ENCODE measurements around the gene OR6S1.

DNA sequence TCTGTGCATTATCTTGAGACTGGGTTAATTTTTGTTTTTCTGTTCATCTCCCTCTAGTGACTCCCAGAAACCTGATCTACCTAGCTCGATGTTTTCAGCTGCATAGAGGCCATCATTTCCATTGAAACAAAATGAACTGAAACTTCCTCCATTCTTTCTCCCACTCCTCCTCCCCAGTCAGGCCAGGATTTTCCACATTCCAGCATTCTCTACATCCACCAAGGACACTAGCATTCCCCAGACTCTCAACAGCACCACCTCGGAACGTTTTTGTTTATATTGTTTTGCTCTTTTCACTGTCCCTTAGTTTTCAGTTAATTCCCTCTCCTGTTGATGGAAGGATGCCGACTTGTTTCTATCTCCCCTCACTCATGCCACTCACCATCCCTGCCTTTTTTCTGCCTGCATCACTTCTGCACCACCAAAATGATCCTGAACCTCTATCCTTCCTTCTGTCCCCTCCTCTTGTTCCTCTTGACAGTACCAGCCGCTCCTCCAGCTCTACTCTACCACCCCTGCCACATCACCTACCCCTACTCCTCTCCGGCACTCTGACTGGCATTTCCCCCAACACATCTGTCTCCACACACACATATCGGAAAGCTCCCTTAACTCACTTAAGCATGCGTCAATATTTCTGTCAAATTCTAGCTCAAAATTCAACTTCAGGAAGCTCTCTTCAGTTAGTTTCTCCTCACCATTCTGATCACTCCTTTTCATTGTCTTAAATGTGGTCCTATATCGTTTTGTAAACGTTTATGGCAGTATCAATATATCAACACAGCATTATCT is 13.2 kb downstream of the OR6S1 start:
- TF ChIP-seq, protein P1, sequence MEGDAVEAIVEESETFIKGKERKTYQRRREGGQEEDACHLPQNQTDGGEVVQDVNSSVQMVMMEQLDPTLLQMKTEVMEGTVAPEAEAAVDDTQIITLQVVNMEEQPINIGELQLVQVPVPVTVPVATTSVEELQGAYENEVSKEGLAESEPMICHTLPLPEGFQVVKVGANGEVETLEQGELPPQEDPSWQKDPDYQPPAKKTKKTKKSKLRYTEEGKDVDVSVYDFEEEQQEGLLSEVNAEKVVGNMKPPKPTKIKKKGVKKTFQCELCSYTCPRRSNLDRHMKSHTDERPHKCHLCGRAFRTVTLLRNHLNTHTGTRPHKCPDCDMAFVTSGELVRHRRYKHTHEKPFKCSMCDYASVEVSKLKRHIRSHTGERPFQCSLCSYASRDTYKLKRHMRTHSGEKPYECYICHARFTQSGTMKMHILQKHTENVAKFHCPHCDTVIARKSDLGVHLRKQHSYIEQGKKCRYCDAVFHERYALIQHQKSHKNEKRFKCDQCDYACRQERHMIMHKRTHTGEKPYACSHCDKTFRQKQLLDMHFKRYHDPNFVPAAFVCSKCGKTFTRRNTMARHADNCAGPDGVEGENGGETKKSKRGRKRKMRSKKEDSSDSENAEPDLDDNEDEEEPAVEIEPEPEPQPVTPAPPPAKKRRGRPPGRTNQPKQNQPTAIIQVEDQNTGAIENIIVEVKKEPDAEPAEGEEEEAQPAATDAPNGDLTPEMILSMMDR (conservative IDR thresholded peaks at IDR 0.05; ENCODE audit: low read length), result no peak
- TF ChIP-seq EZH2phosphoT487 (IDR thresholded peaks at IDR 0.05; ENCODE audit: borderline replicate concordance, low read depth, low read length), result no peak
